Lower leg skin (tissue), 4 donors: ENCODE results near the gene MPL. TPM values are rescaled to one million over a fixed set of nuclear protein-coding genes. Genes with fewer than 3 reads are reported as not detected.

ENCODE experiments used
- DNase-seq, 2 donors: peaks; one replicate each; pipeline ENCODE4 v3.0.0-alpha.2; 2019; ENCODE audit warnings: low spot score in 2 of 2
- H3K4me3 ChIP-seq: fragments of 200-600 bp; sonication (generic); 2 replicates; pipeline ENCODE4 v1.5.1; 2017; ENCODE audit warnings: mild to moderate bottlenecking, low read depth; ENCODE audit not compliant: poor library complexity, severe bottlenecking
- POLR2A ChIP-seq, 2 donors: fragments of 450-650 bp; IDR thresholded peaks; one replicate each; pipeline ENCODE4 v1.6.1; 2016 to 2017; ENCODE audit warnings: antibody characterized with exemption in 2 of 2, mild to moderate bottlenecking in 1 of 2, moderate library complexity in 1 of 2
- WGBS, 2 donors: methylation state at CpG; one replicate each; pipeline ENCODE4 v1.1.5; 2018; 5-methylcytosine and 5-hydroxymethylcytosine counted together
- intact Hi-C: fragments of 100-400 bp; cut with DNase I; formaldehyde crosslinking; loops from one replicate; pipeline ENCODE4 v1.15.0; 2023; ENCODE audit warnings: low total_unique reads
- total RNA-seq, 4 donors: library from RNA; depleted of rRNA; stranded (reverse); fragments of >200 nt; gene quantifications; one replicate each; pipeline ENCODE4 v1.1.0, GENCODE V29; 2016
- TF ChIP-seq, protein P1 (sequence below), 3 donors: fragments of 450-650 bp; IDR thresholded peaks; one replicate each; pipeline ENCODE4 v1.5.1; 2016; ENCODE audit warnings: antibody characterized with exemption in 3 of 3, mild to moderate bottlenecking in 3 of 3, moderate library complexity in 2 of 3

Gene MPL
- total RNA-seq, 4 donors from 2014 or later: 0.15 TPM; not detected in 3

DNA sequence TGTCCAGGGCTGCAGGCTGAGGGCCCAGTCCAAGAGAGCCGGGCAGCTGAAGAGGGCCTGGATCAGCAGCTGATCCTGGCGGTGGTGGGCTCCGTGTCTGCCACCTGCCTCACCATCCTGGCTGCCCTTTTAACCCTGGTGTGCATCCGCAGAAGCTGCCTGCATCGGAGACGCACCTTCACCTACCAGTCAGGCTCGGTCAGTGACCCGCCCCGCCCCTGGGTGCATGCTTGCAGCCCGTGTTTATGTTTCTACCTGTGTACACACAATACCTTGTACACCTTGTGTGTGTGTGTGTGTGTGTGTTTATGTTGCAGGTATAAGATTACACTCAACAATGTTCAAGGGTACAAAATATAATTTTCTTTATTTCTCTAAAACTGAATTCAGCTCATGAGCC, 23.8 kb upstream of the MPL start:
- H3K4me3 ChIP-seq: no peak overlapping the region
- WGBS, 2 donors: 79 to 88% methylated on average over 10 of the region's 10 CpGs
- intact Hi-C loops: no loop called here
- TF ChIP-seq, protein P1, sequence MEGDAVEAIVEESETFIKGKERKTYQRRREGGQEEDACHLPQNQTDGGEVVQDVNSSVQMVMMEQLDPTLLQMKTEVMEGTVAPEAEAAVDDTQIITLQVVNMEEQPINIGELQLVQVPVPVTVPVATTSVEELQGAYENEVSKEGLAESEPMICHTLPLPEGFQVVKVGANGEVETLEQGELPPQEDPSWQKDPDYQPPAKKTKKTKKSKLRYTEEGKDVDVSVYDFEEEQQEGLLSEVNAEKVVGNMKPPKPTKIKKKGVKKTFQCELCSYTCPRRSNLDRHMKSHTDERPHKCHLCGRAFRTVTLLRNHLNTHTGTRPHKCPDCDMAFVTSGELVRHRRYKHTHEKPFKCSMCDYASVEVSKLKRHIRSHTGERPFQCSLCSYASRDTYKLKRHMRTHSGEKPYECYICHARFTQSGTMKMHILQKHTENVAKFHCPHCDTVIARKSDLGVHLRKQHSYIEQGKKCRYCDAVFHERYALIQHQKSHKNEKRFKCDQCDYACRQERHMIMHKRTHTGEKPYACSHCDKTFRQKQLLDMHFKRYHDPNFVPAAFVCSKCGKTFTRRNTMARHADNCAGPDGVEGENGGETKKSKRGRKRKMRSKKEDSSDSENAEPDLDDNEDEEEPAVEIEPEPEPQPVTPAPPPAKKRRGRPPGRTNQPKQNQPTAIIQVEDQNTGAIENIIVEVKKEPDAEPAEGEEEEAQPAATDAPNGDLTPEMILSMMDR (IDR thresholded peaks at IDR 0.05): no peak
- no peak for TF ChIP-seq POLR2A (IDR thresholded peaks at IDR 0.05)
- no peak for DNase-seq

DNA sequence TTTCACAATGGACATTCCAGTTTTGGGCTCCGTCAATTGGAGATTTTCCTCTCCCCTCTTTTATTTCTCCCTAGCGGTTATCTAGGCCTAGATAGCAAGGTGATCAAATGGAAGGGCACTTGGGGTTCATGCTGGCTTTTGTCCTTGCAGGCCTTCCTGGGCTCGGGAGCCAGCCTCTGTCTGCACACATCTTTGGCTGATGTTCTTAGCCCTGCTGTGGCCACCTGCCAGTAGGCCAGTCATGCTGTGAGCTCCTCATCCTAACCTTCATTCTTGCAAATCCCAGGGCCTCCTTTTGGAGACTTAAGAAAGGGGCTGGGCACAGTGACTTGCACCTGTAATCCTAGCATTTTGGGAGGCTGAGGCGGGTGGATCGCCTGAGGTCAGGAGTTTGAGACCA, 23.4 kb upstream of the MPL start:
- no peak for DNase-seq
- TF ChIP-seq POLR2A (IDR thresholded peaks at IDR 0.05): no peak
- TF ChIP-seq, protein P1 (IDR thresholded peaks at IDR 0.05): no peak
- intact Hi-C loops: no loop called here
- 91 to 97% methylated on average over 5 of the region's 5 CpGs for WGBS, 2 donors
- no peak overlapping the region for H3K4me3 ChIP-seq

DNA sequence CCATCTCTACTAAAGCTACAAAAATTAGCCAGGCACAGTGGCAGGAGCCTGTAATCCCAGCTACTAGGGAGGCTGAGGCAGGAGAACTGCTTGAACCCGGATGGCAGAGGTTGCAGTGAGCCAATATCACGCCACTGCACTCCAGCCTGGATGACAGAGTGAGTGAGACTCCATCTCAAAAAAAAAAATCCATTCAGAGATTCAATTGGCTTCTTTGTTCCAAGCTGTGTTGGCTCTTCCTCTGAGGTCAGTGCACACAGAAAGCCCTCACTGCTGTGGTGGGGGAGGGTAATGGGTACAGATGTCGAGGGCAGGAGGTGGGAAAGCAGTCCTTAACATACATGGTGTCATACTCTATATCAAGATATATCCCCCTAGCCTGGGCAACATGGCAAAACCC, 22.1 kb upstream of the MPL start:
- no peak overlapping the region for H3K4me3 ChIP-seq
- intact Hi-C loops: no loop called here
- WGBS, 2 donors: 84 to 89% methylated on average over 3 of the region's 3 CpGs
- TF ChIP-seq, protein P1 (IDR thresholded peaks at IDR 0.05): no peak
- no peak for TF ChIP-seq POLR2A (IDR thresholded peaks at IDR 0.05)
- DNase-seq: no peak

DNA sequence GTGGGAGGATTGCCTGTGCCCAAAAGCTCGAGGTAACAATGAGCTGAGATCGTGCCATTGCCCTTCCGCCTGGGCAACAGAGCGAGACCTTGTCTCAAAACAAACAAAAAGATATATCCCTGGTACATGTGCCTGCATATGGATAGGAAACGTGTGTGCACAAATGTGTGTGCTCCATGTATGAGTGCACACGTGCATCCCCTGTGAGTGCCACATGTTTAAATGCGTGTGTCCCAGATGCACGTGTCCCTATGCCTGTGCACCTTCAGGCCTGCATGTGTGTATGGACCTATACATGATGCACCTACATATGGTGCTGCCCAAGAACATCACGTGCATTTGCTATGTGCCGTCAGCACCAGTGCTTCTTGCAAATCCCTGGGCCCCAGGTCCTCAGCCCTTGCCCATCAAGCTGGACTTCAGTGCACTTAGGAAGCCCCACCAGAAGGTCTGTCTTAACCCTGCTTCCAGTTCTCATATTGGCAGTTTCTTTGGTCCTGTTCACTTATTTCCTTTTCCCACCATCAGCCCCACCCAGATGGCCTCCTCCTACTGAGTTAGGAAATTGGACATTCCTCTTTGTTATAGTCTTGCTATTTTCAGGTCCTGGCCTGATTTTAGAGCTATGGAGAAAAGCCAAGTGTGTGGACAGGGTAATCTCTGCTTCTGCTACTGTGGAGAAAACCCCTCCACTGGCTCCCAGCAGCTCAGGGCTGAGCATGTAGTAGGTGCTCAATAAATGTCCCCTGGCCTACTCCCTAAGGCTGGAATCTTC, 21.5 kb upstream of the MPL start:
- DNase-seq: no peak
- 90 to 91% methylated on average over 10 of the region's 10 CpGs for WGBS, 2 donors
- intact Hi-C loops: no loop called here
- TF ChIP-seq, protein P1 (IDR thresholded peaks at IDR 0.05): no peak
- TF ChIP-seq POLR2A (IDR thresholded peaks at IDR 0.05): no peak
- H3K4me3 ChIP-seq: no peak overlapping the region

DNA sequence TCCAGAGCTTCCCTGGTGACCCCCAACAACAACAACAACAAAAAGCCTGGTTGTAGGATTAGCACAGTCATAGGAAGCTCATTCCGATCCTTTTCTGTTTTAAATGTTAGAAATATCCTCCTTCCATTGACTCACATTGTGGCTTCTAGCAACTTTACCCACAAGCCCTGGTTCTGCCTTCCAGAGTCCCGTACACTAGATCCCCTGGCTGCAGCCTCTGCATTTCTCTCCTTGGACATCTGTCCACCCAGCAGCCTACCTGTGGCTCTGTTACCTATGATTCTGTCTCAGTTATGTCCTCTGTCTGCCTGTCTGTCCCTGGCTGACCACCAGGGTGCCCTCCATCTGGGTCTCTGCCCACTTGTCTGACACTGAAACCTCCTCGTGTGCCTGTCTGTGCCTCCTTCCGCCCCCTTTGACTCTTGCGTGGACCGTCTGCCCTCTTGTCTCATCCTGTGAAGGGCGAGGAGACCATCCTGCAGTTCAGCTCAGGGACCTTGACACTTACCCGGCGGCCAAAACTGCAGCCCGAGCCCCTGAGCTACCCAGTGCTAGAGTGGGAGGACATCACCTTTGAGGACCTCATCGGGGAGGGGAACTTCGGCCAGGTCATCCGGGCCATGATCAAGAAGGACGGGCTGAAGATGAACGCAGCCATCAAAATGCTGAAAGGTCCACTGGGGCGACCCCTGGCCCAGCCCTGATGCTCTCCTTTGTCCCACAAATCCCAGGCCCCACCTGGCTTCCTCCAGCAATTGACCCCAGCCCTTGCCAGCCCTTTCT, 20.7 kb upstream of the MPL start:
- DNase-seq: no peak
- intact Hi-C loops: no loop called here
- TF ChIP-seq, protein P1 (IDR thresholded peaks at IDR 0.05): no peak
- TF ChIP-seq POLR2A (IDR thresholded peaks at IDR 0.05): no peak
- no peak overlapping the region for H3K4me3 ChIP-seq
- WGBS, 2 donors: 86 to 92% methylated on average over 16 of the region's 16 CpGs
